Ishikawa (cell line): ENCODE data around the gene CD84.

Source experiments
- CREB1 ChIP-seq: IDR thresholded peaks from 2 replicates; pipeline ENCODE4 v1.6.1; 2012; ENCODE audit warnings: low read depth
- TAF1 ChIP-seq: IDR thresholded peaks from 2 replicates; pipeline ENCODE4 v1.6.1; 2012; ENCODE audit warnings: low read depth, mild to moderate bottlenecking

DNA sequence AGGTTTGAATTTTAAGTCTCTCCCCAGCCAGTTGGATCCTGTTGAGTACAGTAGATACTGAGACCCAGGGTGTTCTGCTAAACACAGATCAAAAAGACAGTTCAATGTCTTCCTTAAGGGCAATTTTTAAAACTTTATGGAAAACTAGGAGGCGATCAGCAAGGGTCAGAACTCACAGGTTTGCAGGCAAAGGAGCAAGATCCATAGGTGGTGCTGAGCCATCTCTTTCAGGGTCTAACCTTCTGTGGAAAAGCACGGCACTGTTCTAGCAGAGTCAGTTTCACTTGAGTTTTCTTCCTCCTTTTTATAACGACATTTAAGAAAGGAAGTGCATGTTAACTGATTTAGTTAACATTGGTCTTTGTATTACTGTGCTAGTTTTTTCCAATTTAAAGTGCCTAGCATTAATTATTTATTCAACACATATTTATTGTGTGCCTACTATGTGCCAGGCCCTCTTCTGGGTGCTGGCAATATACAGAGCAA is at the start of gene CD84:
- TF ChIP-seq CREB1 (no peak), TAF1 (no peak)
